ENCODE data around the gene DCAF4L1.

DNA sequence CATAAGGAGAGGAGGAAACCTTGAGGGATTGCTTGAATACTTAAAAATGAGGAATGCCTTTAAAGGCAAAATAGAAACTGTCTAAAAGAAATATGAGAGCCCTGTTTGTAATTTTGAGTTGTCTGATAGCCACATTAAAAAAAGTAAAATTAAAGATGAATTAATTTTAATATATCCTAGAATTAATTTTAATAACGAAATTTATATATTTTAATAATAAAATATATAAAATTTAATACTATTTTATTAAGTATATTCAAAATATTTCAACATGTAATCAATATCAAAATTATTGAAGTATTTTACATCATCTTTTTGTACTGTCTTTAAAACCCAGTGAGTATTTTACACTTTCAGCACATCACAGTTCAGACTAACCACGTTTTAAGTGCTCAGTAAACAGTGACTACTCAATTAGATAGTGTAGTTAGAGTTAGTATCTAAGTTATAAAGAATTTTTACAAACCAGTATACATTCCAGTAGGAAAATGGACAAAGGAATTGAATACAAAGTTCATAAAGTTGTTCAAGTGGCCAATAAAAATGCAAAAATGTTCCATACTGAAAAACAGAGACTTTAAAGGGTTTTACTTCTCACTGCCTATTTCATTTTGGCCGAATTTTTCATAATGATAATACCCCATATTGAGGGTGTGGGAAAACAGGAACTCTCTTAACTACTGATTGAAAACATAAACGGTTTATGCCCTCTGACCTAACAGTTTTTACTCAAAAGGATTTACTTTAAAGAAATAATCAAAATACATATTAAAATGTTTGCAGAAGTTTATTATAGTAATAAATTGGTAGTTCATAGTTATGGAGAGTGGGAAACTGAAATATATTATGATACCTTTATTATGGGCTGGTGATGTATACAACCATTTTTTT lies 11.7 kb downstream of the DCAF4L1 start:
- TF ChIP-seq ZFX (IDR thresholded peaks at IDR 0.05; ENCODE audit: borderline replicate concordance), result no peak
- TF ChIP-seq, protein P1, sequence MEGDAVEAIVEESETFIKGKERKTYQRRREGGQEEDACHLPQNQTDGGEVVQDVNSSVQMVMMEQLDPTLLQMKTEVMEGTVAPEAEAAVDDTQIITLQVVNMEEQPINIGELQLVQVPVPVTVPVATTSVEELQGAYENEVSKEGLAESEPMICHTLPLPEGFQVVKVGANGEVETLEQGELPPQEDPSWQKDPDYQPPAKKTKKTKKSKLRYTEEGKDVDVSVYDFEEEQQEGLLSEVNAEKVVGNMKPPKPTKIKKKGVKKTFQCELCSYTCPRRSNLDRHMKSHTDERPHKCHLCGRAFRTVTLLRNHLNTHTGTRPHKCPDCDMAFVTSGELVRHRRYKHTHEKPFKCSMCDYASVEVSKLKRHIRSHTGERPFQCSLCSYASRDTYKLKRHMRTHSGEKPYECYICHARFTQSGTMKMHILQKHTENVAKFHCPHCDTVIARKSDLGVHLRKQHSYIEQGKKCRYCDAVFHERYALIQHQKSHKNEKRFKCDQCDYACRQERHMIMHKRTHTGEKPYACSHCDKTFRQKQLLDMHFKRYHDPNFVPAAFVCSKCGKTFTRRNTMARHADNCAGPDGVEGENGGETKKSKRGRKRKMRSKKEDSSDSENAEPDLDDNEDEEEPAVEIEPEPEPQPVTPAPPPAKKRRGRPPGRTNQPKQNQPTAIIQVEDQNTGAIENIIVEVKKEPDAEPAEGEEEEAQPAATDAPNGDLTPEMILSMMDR (IDR thresholded peaks at IDR 0.05), result no peak
